ENCODE results near the gene CUEDC1. TPM values are rescaled to one million over a fixed set of nuclear protein-coding genes. Genes with fewer than 3 reads are reported as not detected.

CUEDC1 gene
- total and polyA plus RNA-seq, 2 of the 4 experiments (the other 2 are of a cell fraction) = 4.1 to 21.2 TPM

DNA sequence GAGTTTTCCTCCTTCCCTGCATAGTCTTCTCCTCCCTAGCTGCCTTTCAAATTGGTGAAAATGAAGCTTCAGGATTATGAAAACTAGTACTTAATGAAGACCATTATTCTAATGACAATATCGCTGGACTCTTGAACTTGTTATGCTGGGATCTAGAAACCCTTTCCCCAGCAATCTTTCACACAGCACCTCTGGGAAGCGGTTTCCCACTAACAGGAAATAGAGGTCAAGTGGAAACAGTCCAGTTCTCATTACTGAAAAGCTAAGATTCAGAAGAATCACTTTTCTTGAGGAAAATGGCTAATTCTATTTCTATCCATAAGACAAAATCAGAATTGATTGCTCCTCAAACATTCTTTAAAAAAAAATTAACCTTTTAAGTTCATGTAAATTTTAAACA, 34.8 kb upstream of the CUEDC1 start:
- in situ Hi-C loops (cut with MboI; ENCODE audit: low sequenced_read_pairs) (no loop called here), intact Hi-C loops (cut with micrococcal nuclease) (no loop called here), dilution Hi-C loops (cut with HindIII; ENCODE audit: low sequenced_read_pairs, unreplicated experiment) (loop anchor here (25.0 kb wide), 1 partner anchor 128 kb away; the partner anchor contains the start of gene MRPS23)
- H4K20me1 ChIP-seq (ENCODE audit: insufficient read depth, low read length) = peaks cover 9% of the 10 kb centered on the region
- H3K9me3 ChIP-seq (ENCODE audit: control insufficient read depth, insufficient read depth, low read length) = no peaks in the 10 kb centered on the region
- H3K27ac ChIP-seq (ENCODE audit: insufficient read depth, low read length) = no peak overlapping the region
- no peak overlapping the region for H2BK15ac ChIP-seq (ENCODE audit: low read depth, low read length)
- H2AK9ac ChIP-seq (replicated peaks; ENCODE audit: low read depth, low read length, poor library complexity) = no peak overlapping the region
- no peak overlapping the region for H2BK5ac ChIP-seq (ENCODE audit: low read depth, low read length, poor library complexity, severe bottlenecking)
- no peak overlapping the region for H2BK20ac ChIP-seq (ENCODE audit: low read depth, low read length)
- H3K79me1 ChIP-seq (ENCODE audit: low read depth in 1 of 2, low read length in 2 of 2) = peaks cover 10 to 48% of the 10 kb centered on the region in 2 experiments; a peak in 3 of 4 replicates
- no peak overlapping the region for H3K4me3 ChIP-seq (ENCODE audit: insufficient read depth, low read depth, low read length)
- no peak overlapping the region for H4K91ac ChIP-seq (ENCODE audit: insufficient read depth, low read depth, low read length)
- no peak overlapping the region for H3K4ac ChIP-seq (ENCODE audit: low read depth, low read length)
- DNase-seq (no peak), ATAC-seq (ENCODE audit: low read depth) (no peak)
- no peak overlapping the region for H3K56ac ChIP-seq (ENCODE audit: extremely low read depth, insufficient read depth, low read length)
- H3K9me1 ChIP-seq (ENCODE audit: insufficient read depth, low read length) = no peaks in the 10 kb centered on the region; the same call in 1 of the 2 replicates
- no peak overlapping the region for H3K4me2 ChIP-seq (ENCODE audit: low read depth, low read length)
- BruUV-seq (replicated peaks) = no TSS peak
- no peaks in the 10 kb centered on the region for H3K36me3 ChIP-seq (ENCODE audit: control insufficient read depth, insufficient read depth, low read length)
- H2BK120ac ChIP-seq (ENCODE audit: low read depth, low read length) = no peak overlapping the region
- TF ChIP-seq POLR2A (IDR thresholded peaks at IDR 0.05; ENCODE audit: low read depth, low read length) (no peak), MXI1 (IDR thresholded peaks at IDR 0.05; ENCODE audit: borderline replicate concordance, low read depth, low read length) (no peak), RFX5 (IDR thresholded peaks at IDR 0.05; ENCODE audit: low read depth, low read length) (no peak), RAD21 (IDR thresholded peaks at IDR 0.05; ENCODE audit: low read length) (no peak), NFE2L2 (IDR thresholded peaks at IDR 0.05; ENCODE audit: low read depth, low read length) (no peak), SMC3 (IDR thresholded peaks at IDR 0.05; ENCODE audit: low read depth, low read length) (no peak), MAFK (IDR thresholded peaks at IDR 0.05; ENCODE audit: low read depth, low read length) (no peak), CEBPB (IDR thresholded peaks at IDR 0.05; ENCODE audit: low read depth, low read length) (no peak), CHD1 (IDR thresholded peaks at IDR 0.05; ENCODE audit: low read depth, low read length) (no peak), MAZ (IDR thresholded peaks at IDR 0.05; ENCODE audit: borderline replicate concordance, low read depth, low read length) (no peak), FOS (IDR thresholded peaks at IDR 0.05; ENCODE audit: low read depth, low read length) (no peak), RCOR1 (IDR thresholded peaks at IDR 0.05; ENCODE audit: insufficient replicate concordance, low read length) (no peak), BHLHE40 (IDR thresholded peaks at IDR 0.05; ENCODE audit: low read depth, low read length) (no peak)
- TF ChIP-seq, protein P1, sequence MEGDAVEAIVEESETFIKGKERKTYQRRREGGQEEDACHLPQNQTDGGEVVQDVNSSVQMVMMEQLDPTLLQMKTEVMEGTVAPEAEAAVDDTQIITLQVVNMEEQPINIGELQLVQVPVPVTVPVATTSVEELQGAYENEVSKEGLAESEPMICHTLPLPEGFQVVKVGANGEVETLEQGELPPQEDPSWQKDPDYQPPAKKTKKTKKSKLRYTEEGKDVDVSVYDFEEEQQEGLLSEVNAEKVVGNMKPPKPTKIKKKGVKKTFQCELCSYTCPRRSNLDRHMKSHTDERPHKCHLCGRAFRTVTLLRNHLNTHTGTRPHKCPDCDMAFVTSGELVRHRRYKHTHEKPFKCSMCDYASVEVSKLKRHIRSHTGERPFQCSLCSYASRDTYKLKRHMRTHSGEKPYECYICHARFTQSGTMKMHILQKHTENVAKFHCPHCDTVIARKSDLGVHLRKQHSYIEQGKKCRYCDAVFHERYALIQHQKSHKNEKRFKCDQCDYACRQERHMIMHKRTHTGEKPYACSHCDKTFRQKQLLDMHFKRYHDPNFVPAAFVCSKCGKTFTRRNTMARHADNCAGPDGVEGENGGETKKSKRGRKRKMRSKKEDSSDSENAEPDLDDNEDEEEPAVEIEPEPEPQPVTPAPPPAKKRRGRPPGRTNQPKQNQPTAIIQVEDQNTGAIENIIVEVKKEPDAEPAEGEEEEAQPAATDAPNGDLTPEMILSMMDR (conservative IDR thresholded peaks at IDR 0.05; ENCODE audit: low read depth, low read length) = no peak
- TF ChIP-seq, protein P2, sequence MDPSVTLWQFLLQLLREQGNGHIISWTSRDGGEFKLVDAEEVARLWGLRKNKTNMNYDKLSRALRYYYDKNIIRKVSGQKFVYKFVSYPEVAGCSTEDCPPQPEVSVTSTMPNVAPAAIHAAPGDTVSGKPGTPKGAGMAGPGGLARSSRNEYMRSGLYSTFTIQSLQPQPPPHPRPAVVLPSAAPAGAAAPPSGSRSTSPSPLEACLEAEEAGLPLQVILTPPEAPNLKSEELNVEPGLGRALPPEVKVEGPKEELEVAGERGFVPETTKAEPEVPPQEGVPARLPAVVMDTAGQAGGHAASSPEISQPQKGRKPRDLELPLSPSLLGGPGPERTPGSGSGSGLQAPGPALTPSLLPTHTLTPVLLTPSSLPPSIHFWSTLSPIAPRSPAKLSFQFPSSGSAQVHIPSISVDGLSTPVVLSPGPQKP (IDR thresholded peaks at IDR 0.05; ENCODE audit: borderline replicate concordance, low read depth, low read length) = no peak
- TF ChIP-seq, protein P3, sequence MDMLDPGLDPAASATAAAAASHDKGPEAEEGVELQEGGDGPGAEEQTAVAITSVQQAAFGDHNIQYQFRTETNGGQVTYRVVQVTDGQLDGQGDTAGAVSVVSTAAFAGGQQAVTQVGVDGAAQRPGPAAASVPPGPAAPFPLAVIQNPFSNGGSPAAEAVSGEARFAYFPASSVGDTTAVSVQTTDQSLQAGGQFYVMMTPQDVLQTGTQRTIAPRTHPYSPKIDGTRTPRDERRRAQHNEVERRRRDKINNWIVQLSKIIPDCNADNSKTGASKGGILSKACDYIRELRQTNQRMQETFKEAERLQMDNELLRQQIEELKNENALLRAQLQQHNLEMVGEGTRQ (IDR thresholded peaks at IDR 0.05; ENCODE audit: low read depth, low read length) = no peak
- no peak overlapping the region for H3K14ac ChIP-seq (replicated peaks; ENCODE audit: low read depth, low read length)
- no peak overlapping the region for H4K5ac ChIP-seq (ENCODE audit: low read depth, low read length)
- H2AFZ ChIP-seq (replicated peaks; ENCODE audit: low read length, poor library complexity) = no peak overlapping the region
- no peak overlapping the region for H3K18ac ChIP-seq (ENCODE audit: low read depth, low read length)
- no peaks in the 10 kb centered on the region for H3K27me3 ChIP-seq (ENCODE audit: control insufficient read depth, insufficient read depth, low read length)
- H4K8ac ChIP-seq (ENCODE audit: low read depth in 2 of 2, low read length in 2 of 2) = no peak overlapping the region
- no peak overlapping the region for H3K9ac ChIP-seq (ENCODE audit: low read depth, low read length)
- POLR2A ChIA-PET (ENCODE audit: unreplicated experiment) = interaction anchor here (1.0 to 1.4 kb wide), 4 partner anchors 11 to 120 kb away, joined by 3 to 7 read pairs (median 5); partner anchors contain the start of gene SRSF1
- no peak overlapping the region for H2AK5ac ChIP-seq (ENCODE audit: low read depth, low read length)
- H3K4me1 ChIP-seq (ENCODE audit: control insufficient read depth, insufficient read depth, low read length) = peaks cover 10% of the 10 kb centered on the region
- CTCF ChIA-PET = interaction anchor here (0.6 to 2.0 kb wide), 2 partner anchors 9 to 147 kb away, joined by 3 to 8 read pairs; no protein-coding TSS in a partner anchor
- WGBS, 2 experiments (ENCODE audit: extremely low coverage in 2 of 2, insufficient read length in 1 of 2) = no CpG with 5 or more reads among the region's 2 CpGs
- no peak overlapping the region for H3K23ac ChIP-seq (ENCODE audit: low read depth, low read length)

All from IMR-90 (cell line).